A549 (cell line): ENCODE measurements around the gene DLGAP1. TPM values are rescaled to one million over a fixed set of nuclear protein-coding genes. Genes with fewer than 3 reads are reported as not detected.

Experiments used
- ATAC-seq, 2 experiments: fragments of 200-7000 bp in 1 of 2; fragments of >200 bp in 1 of 2; cut with Nextera tagmentation in 1 of 2; cut with Tn5 transposase in 1 of 2; 3 replicates each; pipeline versions ENCODE4 v1.8.0 to v1.9.1; 2018 to 2020; ENCODE audit warnings: mild to moderate bottlenecking in 1 of 2, moderate library complexity in 1 of 2
- CTCF ChIA-PET: fragments of 300-600 bp; sonication (Branson Sonifier 250); formaldehyde crosslinking; extraction: SDS; loops from one replicate; lab custom pipeline; 2021; ENCODE audit warnings: antibody characterized with exemption, inconsistent platforms; lab: Yijun Ruan, JAX
- POLR2A ChIA-PET: fragments of 350-600 bp; formaldehyde crosslinking; extraction: SDS; loops from one replicate; lab custom pipeline; 2021; ENCODE audit warnings: antibody characterized with exemption, inconsistent platforms; lab: Yijun Ruan, JAX
- DNase-seq, 2 experiments: peaks; one replicate each; pipeline versions ENCODE4 v3.0.0 to v3.0.0-alpha.2; 2011 to 2016; ENCODE audit warnings: low read depth in 1 of 2, low spot score in 1 of 2
- FAIRE-seq: peaks from 2 replicates; lab custom pipeline; 2011; peaks lifted over from hg19 to GRCh38; lab: Jason Lieb, UNC
- H3K27ac ChIP-seq, 2 experiments: fragments of >200 bp; sonication (Bioruptor Twin); formaldehyde crosslinking; 3 replicates each; pipeline ENCODE4 v1.5.1; 2016 to 2017
- H3K4me1 ChIP-seq: fragments of >200 bp; sonication (Bioruptor Twin); formaldehyde crosslinking; 3 replicates; pipeline ENCODE4 v1.6.1; 2016
- H3K4me2 ChIP-seq: fragments of >200 bp; sonication (Bioruptor Twin); formaldehyde crosslinking; 3 replicates; pipeline ENCODE4 v1.6.1; 2016
- H3K4me3 ChIP-seq: fragments of >200 bp; sonication (Bioruptor Twin); formaldehyde crosslinking; 3 replicates; pipeline ENCODE4 v1.5.1; 2016
- H3K9me3 ChIP-seq: fragments of >200 bp; sonication (Bioruptor Twin); formaldehyde crosslinking; 3 replicates; pipeline ENCODE4 v1.6.1; 2016
- ATOH8 ChIP-seq: fragments of 250-450 bp; sonication (Bioruptor Pico); IDR thresholded peaks from 2 replicates; pipeline ENCODE4 v1.5.0; 2020; ENCODE audit warnings: low read depth, mild to moderate bottlenecking, moderate library complexity
- BCL3 ChIP-seq: fragments of >200 bp; sonication (Bioruptor Twin); formaldehyde crosslinking; IDR thresholded peaks from 3 replicates; pipeline ENCODE4 v1.6.1; 2016
- BHLHE40 ChIP-seq: IDR thresholded peaks from 2 replicates; pipeline ENCODE4 v1.6.1; 2012; ENCODE audit warnings: low read depth, low read length, inconsistent platforms
- CBX2 ChIP-seq: fragments of 200-600 bp; sonication (generic); IDR thresholded peaks from 2 replicates; pipeline ENCODE4 v1.6.1; 2016; ENCODE audit warnings: low read depth, mild to moderate bottlenecking, borderline replicate concordance
- CEBPB ChIP-seq, 2 experiments: fragments of >200 bp in 1 of 2; sonication (Bioruptor Twin) in 1 of 2; formaldehyde crosslinking in 1 of 2; IDR thresholded peaks; 2 replicates each; pipeline ENCODE4 v1.6.1; 2012 to 2016
- CHD2 ChIP-seq: fragments of 150-350 bp; IDR thresholded peaks from 2 replicates; pipeline ENCODE4 v1.6.1; 2014; ENCODE audit warnings: low read length; ENCODE audit not compliant: partially characterized antibody
- CHD4 ChIP-seq: fragments of 200-600 bp; sonication (generic); IDR thresholded peaks from 2 replicates; pipeline ENCODE4 v1.6.1; 2016; ENCODE audit warnings: antibody characterized with exemption, mild to moderate bottlenecking, borderline replicate concordance
- ESRRA ChIP-seq: fragments of 150-350 bp; IDR thresholded peaks from 2 replicates; pipeline ENCODE4 v1.6.1; 2014; ENCODE audit warnings: mild to moderate bottlenecking, low read length, borderline replicate concordance
- FOXS1 ChIP-seq: fragments of 250-450 bp; sonication (Bioruptor Pico); IDR thresholded peaks from 2 replicates; pipeline ENCODE4 v1.5.0; 2020; ENCODE audit warnings: mild to moderate bottlenecking, moderate library complexity
- GATA3 ChIP-seq: IDR thresholded peaks from 2 replicates; pipeline ENCODE4 v1.6.1; 2012; ENCODE audit warnings: borderline replicate concordance
- HDAC2 ChIP-seq: fragments of 200-600 bp; sonication (generic); IDR thresholded peaks from 2 replicates; pipeline ENCODE4 v1.6.1; 2016
- HES2 ChIP-seq: fragments of >200 bp; sonication (Bioruptor Twin); formaldehyde crosslinking; IDR thresholded peaks from 2 replicates; pipeline ENCODE4 v1.6.1; 2016
- HOXA7 ChIP-seq: fragments of 250-450 bp; sonication (Bioruptor Pico); IDR thresholded peaks from 2 replicates; pipeline ENCODE4 v1.5.0; 2020; ENCODE audit warnings: mild to moderate bottlenecking, moderate library complexity
- HOXB5 ChIP-seq: fragments of 250-450 bp; sonication (Bioruptor Pico); IDR thresholded peaks from 2 replicates; pipeline ENCODE4 v1.5.0; 2020; ENCODE audit warnings: mild to moderate bottlenecking, moderate library complexity
- JUNB ChIP-seq: fragments of >200 bp; sonication (Bioruptor Twin); formaldehyde crosslinking; IDR thresholded peaks from 2 replicates; pipeline ENCODE4 v1.6.1; 2016
- KDM1A ChIP-seq: fragments of 200-600 bp; sonication (generic); IDR thresholded peaks from 2 replicates; pipeline ENCODE4 v1.6.1; 2016; ENCODE audit warnings: low read depth, mild to moderate bottlenecking
- KDM5A ChIP-seq: fragments of 200-600 bp; sonication (generic); IDR thresholded peaks from 2 replicates; pipeline ENCODE4 v1.6.1; 2016; ENCODE audit warnings: antibody characterized with exemption, mild to moderate bottlenecking
- MAX ChIP-seq: IDR thresholded peaks from 2 replicates; pipeline ENCODE4 v1.6.1; 2012
- MAZ ChIP-seq: fragments of 150-350 bp; IDR thresholded peaks from 2 replicates; pipeline ENCODE4 v1.6.1; 2014; ENCODE audit warnings: antibody characterized with exemption, low read depth, low read length, borderline replicate concordance
- NFE2L2 ChIP-seq: fragments of 150-350 bp; conservative IDR thresholded peaks from 2 replicates; pipeline ENCODE4 v1.6.1; 2014; ENCODE audit warnings: low read length
- NPAS2 ChIP-seq: fragments of 250-450 bp; sonication (Bioruptor Pico); IDR thresholded peaks from 2 replicates; pipeline ENCODE4 v1.8.0; 2022; ENCODE audit warnings: mild to moderate bottlenecking, moderate library complexity, borderline replicate concordance
- PHF8 ChIP-seq: fragments of 200-600 bp; sonication (generic); IDR thresholded peaks from 2 replicates; pipeline ENCODE4 v1.6.1; 2016; ENCODE audit warnings: low read depth, mild to moderate bottlenecking, antibody characterized with exemption, moderate library complexity, borderline replicate concordance
- POLR2AphosphoS2 ChIP-seq: conservative IDR thresholded peaks from 2 replicates; pipeline ENCODE4 v1.6.1; 2012; ENCODE audit warnings: low read length, improper control_type of control experiment, inconsistent platforms
- RARB ChIP-seq: fragments of 250-450 bp; sonication (Bioruptor Pico); IDR thresholded peaks from 2 replicates; pipeline ENCODE4 v1.8.0; 2021; ENCODE audit warnings: mild to moderate bottlenecking, moderate library complexity
- RFX5 ChIP-seq: fragments of 450-650 bp; IDR thresholded peaks from 2 replicates; pipeline ENCODE4 v1.7.1; 2014; ENCODE audit warnings: antibody characterized with exemption, mild to moderate bottlenecking, moderate library complexity
- RNF2 ChIP-seq: fragments of 200-600 bp; sonication (generic); IDR thresholded peaks from 2 replicates; pipeline ENCODE4 v1.6.1; 2016; ENCODE audit warnings: low read depth, mild to moderate bottlenecking, antibody characterized with exemption, moderate library complexity, borderline replicate concordance
- TP53 ChIP-seq: fragments of 250-450 bp; sonication (Bioruptor Pico); IDR thresholded peaks from 2 replicates; pipeline ENCODE4 v1.5.0; 2021; ENCODE audit warnings: mild to moderate bottlenecking, moderate library complexity
- ZC3H11A ChIP-seq: fragments of 450-650 bp; IDR thresholded peaks from 2 replicates; pipeline ENCODE4 v1.6.1; 2014; ENCODE audit warnings: antibody characterized with exemption, mild to moderate bottlenecking
- ZFP36 ChIP-seq: fragments of 450-650 bp; IDR thresholded peaks from 2 replicates; pipeline ENCODE4 v1.6.1; 2014; ENCODE audit warnings: borderline replicate concordance; ENCODE audit not compliant: partially characterized antibody
- ZNF302 ChIP-seq: fragments of 250-450 bp; sonication (Bioruptor Pico); IDR thresholded peaks from 2 replicates; pipeline ENCODE4 v1.9.0; 2021; ENCODE audit warnings: inconsistent platforms, mild to moderate bottlenecking, moderate library complexity
- ZSCAN20 ChIP-seq: fragments of 250-450 bp; sonication (Bioruptor Pico); IDR thresholded peaks from 2 replicates; pipeline ENCODE4 v1.8.0; 2022; ENCODE audit warnings: mild to moderate bottlenecking, moderate library complexity
- WGBS: methylation state at CpG from one replicate; pipeline ENCODE4 v1.1.6; 2017; ENCODE audit errors: missing lambda C conversion rate; 5-methylcytosine and 5-hydroxymethylcytosine counted together
- polyA plus RNA-seq, 4 experiments: library from polyadenylated mRNA; depleted of rRNA in 3 of 4; stranded (reverse); fragments of >200 nt; fragmentation: RNase III in 1 of 4; extraction: RNeasy Plus Mini Kit Qiagen cat#74134 plus additional on column Dnase treatment in 1 of 4; gene quantifications; 2 replicates in 3 of 4; 3 replicates in 1 of 4; pipeline ENCODE4 v1.2.3, GENCODE V29; 2011 to 2017

Gene DLGAP1
- polyA plus RNA-seq, 2 of the 4 experiments (the other 2 are of a cell fraction) = 0.04 to 0.12 TPM

- WGBS = 51% methylated on average over 26 of the region's 46 CpGs
Observed at GRCh38 chr18:4453874-4454536, 1.1 kb downstream of the DLGAP1 start.

GRCh38 chr18:4453567-4453873, 1.6 kb downstream of the DLGAP1 start:
- ChIA-PET POLR2A (no interaction called here), CTCF (no interaction called here)
- no peak overlapping the region for H3K4me2 ChIP-seq
- no peak for TF ChIP-seq JUNB
- no peak for TF ChIP-seq HDAC2
- no peak for TF ChIP-seq GATA3
- TF ChIP-seq HOXA7 = no peak
- TF ChIP-seq CBX2 = no peak
- no peak for TF ChIP-seq CEBPB (IDR thresholded peaks at IDR 0.05)
- no peak for TF ChIP-seq HES2
- no peak for TF ChIP-seq KDM1A
- no peak for TF ChIP-seq BHLHE40
- no peak for TF ChIP-seq ATOH8 (CRISPR knock-in tag)
- TF ChIP-seq CHD2 = no peak
- 29% methylated on average over 8 of the region's 8 CpGs for WGBS
- no peak overlapping the region for H3K27ac ChIP-seq
- H3K4me3 ChIP-seq = no peak overlapping the region
- no peaks in the 10 kb centered on the region for H3K9me3 ChIP-seq
- ATAC-seq = no peak
- H3K4me1 ChIP-seq = no peaks in the 10 kb centered on the region
- no peak for FAIRE-seq
- no peak for DNase-seq

More at GRCh38 chr18:4453874-4454536, 1.1 kb downstream of the DLGAP1 start:
- Histone ChIP-seq H3K4me3 (no peak overlapping the region), H3K4me2 (no peak overlapping the region), H3K9me3 (no peaks in the 10 kb centered on the region), H3K4me1 (no peaks in the 10 kb centered on the region), H3K27ac (no peak overlapping the region)
- TF ChIP-seq ZSCAN20 (CRISPR knock-in tag) (no peak), MAZ (no peak), RARB (CRISPR knock-in tag) (no peak), HOXB5 (no peak), PHF8 (no peak), HDAC2 (no peak)
- ATAC-seq = no peak
- POLR2A ChIA-PET = no interaction called here
- FAIRE-seq = no peak
- CTCF ChIA-PET = no interaction called here
- no peak for DNase-seq

GRCh38 chr18:4450065-4450658, 4.9 kb downstream of the DLGAP1 start:
- CTCF ChIA-PET = no interaction called here
- H3K4me1 ChIP-seq = no peaks in the 10 kb centered on the region
- ATAC-seq (no peak), FAIRE-seq (no peak), DNase-seq (no peak)
- no peak for TF ChIP-seq NPAS2 (CRISPR knock-in tag)
- no peak for TF ChIP-seq ZFP36
- TF ChIP-seq FOXS1 = no peak
- H3K4me3 ChIP-seq = no peak overlapping the region
- 0% methylated on average over 2 of the region's 2 CpGs for WGBS
- POLR2A ChIA-PET = no interaction called here
- H3K4me2 ChIP-seq = no peak overlapping the region
- no peaks in the 10 kb centered on the region for H3K9me3 ChIP-seq
- no peak overlapping the region for H3K27ac ChIP-seq

GRCh38 chr18:4445902-4446301, 9.2 kb downstream of the DLGAP1 start:
- H3K9me3 ChIP-seq = no peaks in the 10 kb centered on the region
- ChIA-PET POLR2A (no interaction called here), CTCF (no interaction called here)
- H3K4me1 ChIP-seq = no peaks in the 10 kb centered on the region
- 5% methylated on average over 2 of the region's 4 CpGs for WGBS
- H3K4me3 ChIP-seq = no peak overlapping the region
- DNase-seq = no peak
- H3K27ac ChIP-seq = no peak overlapping the region
- no peak overlapping the region for H3K4me2 ChIP-seq
- FAIRE-seq = no peak
- no peak for ATAC-seq
- TF ChIP-seq ESRRA (no peak), RFX5 (no peak), HOXA7 (no peak), RNF2 (no peak), MAX (no peak), NFE2L2 (no peak), FOXS1 (no peak), NPAS2 (CRISPR knock-in tag) (no peak), ZSCAN20 (CRISPR knock-in tag) (no peak), TP53 (CRISPR knock-in tag) (no peak), CHD2 (no peak), BCL3 (no peak), KDM5A (no peak), BHLHE40 (no peak), ZC3H11A (no peak), CHD4 (no peak), POLR2AphosphoS2 (no peak), ZNF302 (CRISPR knock-in tag) (no peak)
